Measurements from ENCODE around the gene DCTD. TPM values are rescaled to one million over a fixed set of nuclear protein-coding genes. Genes with fewer than 3 reads are reported as not detected.

Gene DCTD
- total RNA-seq, 3 donors from 2014 or later: 53.3 to 63.7 (median 55.4) TPM

DNA sequence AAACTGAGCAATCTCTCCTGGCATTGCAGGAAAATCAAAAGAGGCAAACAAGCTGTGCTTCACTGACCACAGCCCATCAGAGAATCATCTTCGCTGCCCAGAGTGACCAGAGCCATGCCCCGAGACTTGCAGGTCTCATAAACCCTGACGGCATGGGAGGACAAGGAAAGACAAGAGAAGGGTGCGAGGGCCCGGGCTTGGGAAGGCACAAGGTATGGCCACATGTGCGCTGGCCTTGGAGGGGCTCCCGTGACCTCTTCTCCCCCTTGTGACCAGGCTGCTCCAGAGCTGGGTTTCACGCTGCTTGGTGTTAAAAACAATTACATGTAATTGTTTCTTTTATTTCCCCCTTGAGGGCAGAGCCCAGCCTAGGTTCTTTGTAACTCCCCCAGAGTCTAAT is 20.8 kb downstream of the DCTD start:
- peaks cover 9% of the 10 kb centered on the region for H3K4me1 ChIP-seq (ENCODE audit: low read depth)
- no peak overlapping the region for H3K4me3 ChIP-seq
- no peaks in the 10 kb centered on the region for H3K9me3 ChIP-seq
- TF ChIP-seq, protein P1, sequence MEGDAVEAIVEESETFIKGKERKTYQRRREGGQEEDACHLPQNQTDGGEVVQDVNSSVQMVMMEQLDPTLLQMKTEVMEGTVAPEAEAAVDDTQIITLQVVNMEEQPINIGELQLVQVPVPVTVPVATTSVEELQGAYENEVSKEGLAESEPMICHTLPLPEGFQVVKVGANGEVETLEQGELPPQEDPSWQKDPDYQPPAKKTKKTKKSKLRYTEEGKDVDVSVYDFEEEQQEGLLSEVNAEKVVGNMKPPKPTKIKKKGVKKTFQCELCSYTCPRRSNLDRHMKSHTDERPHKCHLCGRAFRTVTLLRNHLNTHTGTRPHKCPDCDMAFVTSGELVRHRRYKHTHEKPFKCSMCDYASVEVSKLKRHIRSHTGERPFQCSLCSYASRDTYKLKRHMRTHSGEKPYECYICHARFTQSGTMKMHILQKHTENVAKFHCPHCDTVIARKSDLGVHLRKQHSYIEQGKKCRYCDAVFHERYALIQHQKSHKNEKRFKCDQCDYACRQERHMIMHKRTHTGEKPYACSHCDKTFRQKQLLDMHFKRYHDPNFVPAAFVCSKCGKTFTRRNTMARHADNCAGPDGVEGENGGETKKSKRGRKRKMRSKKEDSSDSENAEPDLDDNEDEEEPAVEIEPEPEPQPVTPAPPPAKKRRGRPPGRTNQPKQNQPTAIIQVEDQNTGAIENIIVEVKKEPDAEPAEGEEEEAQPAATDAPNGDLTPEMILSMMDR (IDR thresholded peaks at IDR 0.05): no peak
- H3K36me3 ChIP-seq (ENCODE audit: low read depth): no peaks in the 10 kb centered on the region
- no peak for DNase-seq
- intact Hi-C loops (cut with DNase I, micrococcal nuclease): no loop called here
- ATAC-seq: no peak

DNA sequence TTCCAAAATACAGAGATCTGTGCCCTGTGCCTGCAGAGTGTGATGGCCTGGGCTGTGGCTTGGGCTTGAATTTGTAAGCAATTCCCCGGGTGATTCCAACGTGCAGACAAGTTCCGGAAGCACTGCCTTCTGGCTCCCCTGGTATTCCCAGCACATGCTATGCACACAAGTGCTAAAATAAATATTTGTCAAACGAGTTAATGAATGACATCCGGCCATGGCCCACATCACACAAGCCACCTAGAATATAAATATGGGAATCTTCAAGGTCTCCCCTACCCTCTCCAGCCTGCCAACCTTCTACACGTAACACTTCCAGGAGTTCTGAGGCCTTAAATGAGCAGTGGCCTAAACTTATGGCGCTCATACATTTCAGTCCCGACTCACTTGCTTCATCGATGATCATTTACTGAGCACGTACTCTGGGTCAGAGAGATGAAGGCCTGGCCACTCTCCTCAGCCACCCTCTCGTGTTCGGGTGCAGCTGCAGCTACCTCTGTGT is 21.3 kb downstream of the DCTD start:
- H3K36me3 ChIP-seq (ENCODE audit: low read depth): no peaks in the 10 kb centered on the region
- intact Hi-C loops (cut with DNase I, micrococcal nuclease): no loop called here
- H3K4me1 ChIP-seq (ENCODE audit: low read depth): peaks cover 9% of the 10 kb centered on the region
- H3K9me3 ChIP-seq: no peaks in the 10 kb centered on the region
- DNase-seq (peak in 1 of 3 donors; percentile 31), ATAC-seq (peak; percentile 83)
- H3K4me3 ChIP-seq: no peak overlapping the region
- TF ChIP-seq, protein P1 (IDR thresholded peaks at IDR 0.05): no peak

DNA sequence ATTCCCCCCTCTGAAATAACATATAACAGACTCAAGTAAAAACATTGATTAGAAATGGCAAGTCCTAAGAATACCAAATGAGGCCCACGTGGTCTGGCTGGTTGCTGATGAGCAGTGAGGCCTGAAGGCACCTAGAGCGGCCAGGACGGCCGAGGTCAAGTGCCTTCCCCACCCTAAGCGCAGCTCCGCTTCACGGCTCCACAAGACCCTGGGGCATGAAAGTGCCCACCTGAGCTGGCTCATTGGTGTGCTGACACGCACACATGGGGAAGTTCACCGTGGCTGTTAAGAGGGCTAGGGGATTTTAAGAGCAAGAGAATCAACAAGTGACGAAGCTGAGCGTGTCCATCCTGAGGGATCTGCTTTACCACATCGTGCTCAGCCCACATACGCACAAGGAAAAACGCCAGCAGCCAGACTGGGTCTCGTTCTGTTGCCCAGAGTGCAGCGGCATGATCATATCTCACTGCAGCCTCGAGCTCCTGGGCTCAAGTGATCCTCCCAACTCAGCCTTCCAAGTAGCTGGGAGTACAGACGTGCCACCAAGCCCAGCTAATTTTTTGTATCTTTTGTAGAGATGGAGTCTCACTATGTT is 22.4 kb downstream of the DCTD start:
- H3K36me3 ChIP-seq (ENCODE audit: low read depth): no peaks in the 10 kb centered on the region
- H3K4me1 ChIP-seq (ENCODE audit: low read depth): peaks cover 9% of the 10 kb centered on the region
- DNase-seq: no peak
- no peak for ATAC-seq
- TF ChIP-seq, protein P1 (IDR thresholded peaks at IDR 0.05): no peak
- intact Hi-C loops (cut with DNase I, micrococcal nuclease): no loop called here
- no peaks in the 10 kb centered on the region for H3K9me3 ChIP-seq
- no peak overlapping the region for H3K4me3 ChIP-seq

DNA sequence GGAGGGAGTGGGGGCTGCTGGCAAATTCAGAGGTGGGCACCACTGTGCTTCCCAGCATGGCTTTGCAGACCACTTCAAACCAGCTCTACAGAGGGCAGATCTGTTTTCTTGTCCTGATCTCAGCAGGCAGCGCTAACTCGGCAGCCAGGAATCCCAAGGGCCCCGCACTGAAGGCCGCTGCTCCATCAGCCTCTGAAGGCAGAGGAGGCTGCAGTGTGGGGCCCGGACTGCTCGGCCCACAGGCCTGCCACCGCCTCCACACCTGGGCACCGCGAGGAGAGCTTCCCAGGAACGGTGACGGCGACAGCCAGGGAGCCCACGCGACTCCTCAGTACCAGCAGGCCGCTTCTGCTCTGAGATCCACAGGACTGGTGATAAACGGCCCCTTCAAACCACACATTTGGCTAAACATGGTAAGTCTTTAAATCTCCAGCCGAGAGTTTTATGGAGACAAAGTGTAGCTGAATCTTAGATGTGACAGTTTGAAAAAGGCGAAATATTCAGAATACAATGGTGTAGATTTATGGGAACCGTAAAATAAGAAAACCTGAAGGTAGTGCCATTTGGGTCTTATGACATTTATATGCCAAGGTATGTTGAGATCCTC is 23.6 kb downstream of the DCTD start:
- no peak for ATAC-seq
- no peak for DNase-seq
- H3K4me3 ChIP-seq: no peak overlapping the region
- intact Hi-C loops (cut with DNase I, micrococcal nuclease): no loop called here
- H3K9me3 ChIP-seq: no peaks in the 10 kb centered on the region
- no peaks in the 10 kb centered on the region for H3K36me3 ChIP-seq (ENCODE audit: low read depth)
- H3K4me1 ChIP-seq (ENCODE audit: low read depth): peaks cover 9% of the 10 kb centered on the region
- TF ChIP-seq, protein P1 (IDR thresholded peaks at IDR 0.05): no peak

DNA sequence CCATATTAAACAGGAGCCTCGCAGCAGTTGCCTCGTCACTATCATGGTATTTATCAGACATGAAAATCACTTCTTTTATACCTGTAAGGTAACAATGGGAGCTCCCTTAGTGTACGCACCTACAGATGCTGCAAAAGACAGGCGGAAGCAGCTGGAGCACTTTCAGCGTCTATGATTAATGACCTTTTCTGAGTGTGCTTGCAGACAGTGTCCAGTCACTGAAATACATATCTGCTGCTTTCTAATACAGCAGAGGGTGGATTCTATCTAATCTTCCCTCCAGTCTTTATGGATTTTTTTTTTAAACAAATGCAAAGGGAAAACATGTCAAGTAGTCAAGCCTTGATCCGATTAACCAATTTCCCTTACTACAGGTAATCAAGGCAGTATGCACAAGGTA is 24.1 kb downstream of the DCTD start:
- no peak for ATAC-seq
- Histone ChIP-seq H3K36me3 (ENCODE audit: low read depth) (no peaks in the 10 kb centered on the region), H3K4me3 (no peak overlapping the region), H3K9me3 (no peaks in the 10 kb centered on the region), H3K4me1 (ENCODE audit: low read depth) (peaks cover 9% of the 10 kb centered on the region)
- TF ChIP-seq, protein P1 (IDR thresholded peaks at IDR 0.05): no peak
- intact Hi-C loops (cut with DNase I, micrococcal nuclease): no loop called here
- no peak for DNase-seq

Data from mucosa of descending colon (tissue), 3 donors.